GM12875 (cell line): ENCODE measurements around the gene SLC29A1.

ENCODE experiments used
- H3K4me3 ChIP-seq: one replicate; pipeline ENCODE4 v1.5.1; 2011; ENCODE audit warnings: low read depth, low read length, control low read depth
- CTCF ChIP-seq: IDR thresholded peaks from 2 replicates; pipeline ENCODE4 v1.5.1; 2011; ENCODE audit warnings: low read depth, mild to moderate bottlenecking, control low read depth, inconsistent platforms, low read length, moderate library complexity, borderline replicate concordance; ENCODE audit not compliant: insufficient read depth

Gene SLC29A1

DNA sequence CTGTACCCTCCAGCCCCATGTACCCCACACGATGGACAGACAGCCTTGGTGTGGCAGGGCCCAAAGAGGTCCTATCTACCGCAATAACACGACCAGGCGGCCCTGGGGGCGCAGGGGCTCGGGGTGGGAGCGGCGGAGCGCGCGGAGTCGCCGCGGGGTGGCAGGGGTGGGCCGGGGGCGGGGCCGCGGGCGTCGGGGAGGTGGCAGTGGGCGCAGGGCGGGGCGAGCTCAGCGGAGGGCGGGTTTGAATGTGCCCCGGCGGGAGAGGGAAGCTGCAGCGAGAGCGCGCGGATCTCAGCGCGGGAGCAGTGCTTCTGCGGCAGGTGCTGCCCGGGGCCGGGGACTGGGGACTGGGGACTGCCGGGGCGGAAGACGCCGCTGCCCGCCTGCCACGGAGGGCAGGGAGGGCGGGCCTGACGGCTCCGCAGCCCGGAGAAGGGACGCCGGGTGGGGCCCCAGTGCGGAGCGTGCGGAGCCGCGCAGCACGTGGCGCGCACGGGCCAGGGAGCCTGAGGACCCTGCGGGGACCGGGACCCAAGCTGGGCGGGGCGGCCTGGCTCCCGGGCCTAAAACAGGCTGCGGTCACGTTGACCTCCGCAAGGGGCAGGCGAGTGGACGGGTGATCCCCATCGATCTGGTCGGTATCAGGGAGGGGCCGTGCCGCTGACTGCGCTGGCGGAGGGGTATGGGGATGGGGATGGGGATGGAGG, at the start of gene SLC29A1:
Gene SLC29A1, plus strand, starts transcription at position 277 of the 710 bp plus-strand sequence. CDS start 3,719 bp downstream, outside the sequence.
- peak within 1 kb of the TSS; percentile 50 for H3K4me3 ChIP-seq
- no peak for TF ChIP-seq CTCF

DNA sequence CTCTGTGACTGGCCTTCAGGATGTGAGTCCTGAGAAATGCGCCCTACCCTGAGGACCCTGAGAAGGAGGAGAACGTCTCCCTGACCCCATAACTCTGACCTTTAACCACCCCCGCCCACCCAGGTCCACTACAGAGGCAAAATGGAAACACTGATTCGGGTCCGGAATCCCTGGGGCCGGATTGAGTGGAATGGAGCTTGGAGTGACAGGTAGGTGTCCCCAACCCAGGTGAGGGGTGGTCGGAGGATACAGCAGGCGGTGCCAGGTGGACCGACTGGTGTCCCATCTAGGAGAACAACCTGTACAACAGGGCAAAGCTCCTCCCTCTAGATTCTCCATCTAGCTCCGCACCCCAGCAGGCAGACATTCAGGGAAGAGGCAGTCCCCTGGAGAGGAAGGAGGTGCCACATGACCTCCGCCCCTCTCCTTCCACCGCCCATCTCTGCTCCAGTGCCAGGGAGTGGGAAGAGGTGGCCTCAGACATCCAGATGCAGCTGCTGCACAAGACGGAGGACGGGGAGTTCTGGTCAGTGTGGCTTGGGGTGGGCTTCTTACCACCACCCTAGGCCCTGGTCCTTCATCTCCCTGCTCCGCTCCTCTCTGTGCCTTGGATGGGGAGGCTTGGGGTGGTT, 47.1 kb upstream of the SLC29A1 start:
- TF ChIP-seq CTCF, result no peak
- H3K4me3 ChIP-seq, result no peak overlapping the region

GRCh38 chr6:44176762-44177509, 46.5 kb upstream of the SLC29A1 start:
- no peak for TF ChIP-seq CTCF
- peak overlapping the region; percentile 17 for H3K4me3 ChIP-seq

DNA sequence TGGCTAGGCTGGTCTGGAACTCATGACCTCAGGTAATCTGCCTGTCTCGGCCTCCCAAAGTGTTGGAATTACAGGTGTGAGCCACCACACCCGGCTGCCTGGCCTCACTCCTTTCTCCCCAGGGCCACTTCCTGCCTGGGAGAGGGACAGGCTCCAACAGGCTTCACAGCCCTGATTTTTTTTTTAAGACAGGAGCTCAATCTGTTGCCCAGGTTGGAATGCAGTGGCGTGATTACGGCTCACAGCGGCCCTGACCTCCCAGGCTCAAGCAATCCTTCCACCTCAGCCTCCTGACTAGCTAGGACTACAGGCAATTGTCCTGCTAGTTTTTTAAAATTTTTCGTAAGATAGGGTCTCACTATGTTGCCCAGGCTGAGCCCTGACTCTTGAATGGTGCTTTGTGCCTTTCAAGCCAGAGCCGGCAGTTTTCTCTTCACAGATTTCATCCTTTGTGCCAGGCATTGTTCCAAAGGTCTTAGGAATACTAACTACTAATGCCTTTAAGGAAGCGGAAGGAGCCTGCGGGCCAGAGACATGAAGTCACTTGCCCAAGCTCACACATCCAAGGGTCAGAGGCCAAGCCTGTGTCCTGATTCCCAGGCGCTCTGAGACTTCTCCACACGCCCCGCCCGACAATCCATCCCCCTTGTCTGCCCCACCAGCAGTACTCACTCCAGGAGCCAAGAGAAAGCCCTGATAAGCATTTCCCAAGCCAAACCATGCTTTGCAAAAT, 45.5 kb upstream of the SLC29A1 start:
- no peak overlapping the region for H3K4me3 ChIP-seq
- TF ChIP-seq CTCF, result no peak

GRCh38 chr6:44178424-44179071, 44.8 kb upstream of the SLC29A1 start:
- no peak for TF ChIP-seq CTCF
- no peak overlapping the region for H3K4me3 ChIP-seq

GRCh38 chr6:44179072-44179536, 44.3 kb upstream of the SLC29A1 start:
- TF ChIP-seq CTCF, result no peak
- H3K4me3 ChIP-seq, result no peak overlapping the region
